NB4 (cell line): Measurements from ENCODE around the gene MAP3K5.

ENCODE experiments used
- CTCF ChIP-seq: IDR thresholded peaks from one replicate; pipeline ENCODE4 v1.5.1; 2012; ENCODE audit warnings: low read depth, low read length
- TF ChIP-seq, protein P1 (sequence below): IDR thresholded peaks from 2 replicates; pipeline ENCODE4 v1.6.1; 2011; ENCODE audit warnings: low read depth, low read length

- TF ChIP-seq, protein P1, sequence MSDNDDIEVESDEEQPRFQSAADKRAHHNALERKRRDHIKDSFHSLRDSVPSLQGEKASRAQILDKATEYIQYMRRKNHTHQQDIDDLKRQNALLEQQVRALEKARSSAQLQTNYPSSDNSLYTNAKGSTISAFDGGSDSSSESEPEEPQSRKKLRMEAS: no peak
- TF ChIP-seq CTCF: peak; percentile 83
These were observed 244.9 kb downstream of the MAP3K5 start for GRCh38 chr6:136547336-136547735.
